Measurements from ENCODE around the gene ORC1. TPM values are rescaled to one million over a fixed set of nuclear protein-coding genes. Genes with fewer than 3 reads are reported as not detected.
"Not testable (repeated sequence)": the region's sequence is repeated elsewhere in the genome, so short reads cannot be mapped to it uniquely, and the experiment has no call there.

ORC1 gene
- total RNA-seq, 4 donors from 2014 or later, result 1.4 to 2.9 (median 1.9) TPM

GRCh38 chr1:52400131-52400530 is 4.1 kb downstream of the ORC1 start:
- H3K36me3 ChIP-seq, result no peaks in the 10 kb centered on the region
- H3K4me1 ChIP-seq, result peaks cover 12% of the 10 kb centered on the region
- no peak for DNase-seq (ENCODE audit: low spot score in 2 of 2)
- H3K9me3 ChIP-seq, result no peaks in the 10 kb centered on the region
- no peak overlapping the region for H3K4me3 ChIP-seq
- WGBS, result 93% methylated on average over 6 of the region's 6 CpGs
- no peak overlapping the region for H3K27ac ChIP-seq
- no peaks in the 10 kb centered on the region for H3K27me3 ChIP-seq
- TF ChIP-seq, protein P1, sequence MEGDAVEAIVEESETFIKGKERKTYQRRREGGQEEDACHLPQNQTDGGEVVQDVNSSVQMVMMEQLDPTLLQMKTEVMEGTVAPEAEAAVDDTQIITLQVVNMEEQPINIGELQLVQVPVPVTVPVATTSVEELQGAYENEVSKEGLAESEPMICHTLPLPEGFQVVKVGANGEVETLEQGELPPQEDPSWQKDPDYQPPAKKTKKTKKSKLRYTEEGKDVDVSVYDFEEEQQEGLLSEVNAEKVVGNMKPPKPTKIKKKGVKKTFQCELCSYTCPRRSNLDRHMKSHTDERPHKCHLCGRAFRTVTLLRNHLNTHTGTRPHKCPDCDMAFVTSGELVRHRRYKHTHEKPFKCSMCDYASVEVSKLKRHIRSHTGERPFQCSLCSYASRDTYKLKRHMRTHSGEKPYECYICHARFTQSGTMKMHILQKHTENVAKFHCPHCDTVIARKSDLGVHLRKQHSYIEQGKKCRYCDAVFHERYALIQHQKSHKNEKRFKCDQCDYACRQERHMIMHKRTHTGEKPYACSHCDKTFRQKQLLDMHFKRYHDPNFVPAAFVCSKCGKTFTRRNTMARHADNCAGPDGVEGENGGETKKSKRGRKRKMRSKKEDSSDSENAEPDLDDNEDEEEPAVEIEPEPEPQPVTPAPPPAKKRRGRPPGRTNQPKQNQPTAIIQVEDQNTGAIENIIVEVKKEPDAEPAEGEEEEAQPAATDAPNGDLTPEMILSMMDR (IDR thresholded peaks at IDR 0.05), result no peak
- TF ChIP-seq POLR2A (IDR thresholded peaks at IDR 0.05) (no peak), EP300 (IDR thresholded peaks at IDR 0.05) (no peak), POLR2AphosphoS5 (IDR thresholded peaks at IDR 0.05) (no peak)

GRCh38 chr1:52399629-52400028 is 4.6 kb downstream of the ORC1 start:
- Histone ChIP-seq H3K36me3 (no peaks in the 10 kb centered on the region), H3K9me3 (no peaks in the 10 kb centered on the region), H3K27me3 (no peaks in the 10 kb centered on the region), H3K4me3 (no peak overlapping the region), H3K4me1 (peaks cover 10% of the 10 kb centered on the region), H3K27ac (no peak overlapping the region)
- no peak for DNase-seq (ENCODE audit: low spot score in 2 of 2)
- TF ChIP-seq, protein P1 (IDR thresholded peaks at IDR 0.05), result no peak
- no peak for TF ChIP-seq EP300 (IDR thresholded peaks at IDR 0.05)
- 96% methylated on average over 3 of the region's 3 CpGs for WGBS

GRCh38 chr1:52393174-52393573 is 11.0 kb downstream of the ORC1 start:
- WGBS, result 93% methylated on average over 5 of the region's 5 CpGs
- no peak overlapping the region for H3K4me3 ChIP-seq
- TF ChIP-seq, protein P1 (IDR thresholded peaks at IDR 0.05), result no peak
- no peak for TF ChIP-seq EP300 (IDR thresholded peaks at IDR 0.05)
- no peak for TF ChIP-seq POLR2A (IDR thresholded peaks at IDR 0.05)
- no peak for TF ChIP-seq POLR2AphosphoS5 (IDR thresholded peaks at IDR 0.05)
- H3K27ac ChIP-seq, result no peak overlapping the region
- H3K27me3 ChIP-seq, result no peaks in the 10 kb centered on the region
- no peak for DNase-seq (ENCODE audit: low spot score in 2 of 2)
- H3K4me1 ChIP-seq, result no peaks in the 10 kb centered on the region
- no peaks in the 10 kb centered on the region for H3K9me3 ChIP-seq
- H3K36me3 ChIP-seq, result no peaks in the 10 kb centered on the region

DNA sequence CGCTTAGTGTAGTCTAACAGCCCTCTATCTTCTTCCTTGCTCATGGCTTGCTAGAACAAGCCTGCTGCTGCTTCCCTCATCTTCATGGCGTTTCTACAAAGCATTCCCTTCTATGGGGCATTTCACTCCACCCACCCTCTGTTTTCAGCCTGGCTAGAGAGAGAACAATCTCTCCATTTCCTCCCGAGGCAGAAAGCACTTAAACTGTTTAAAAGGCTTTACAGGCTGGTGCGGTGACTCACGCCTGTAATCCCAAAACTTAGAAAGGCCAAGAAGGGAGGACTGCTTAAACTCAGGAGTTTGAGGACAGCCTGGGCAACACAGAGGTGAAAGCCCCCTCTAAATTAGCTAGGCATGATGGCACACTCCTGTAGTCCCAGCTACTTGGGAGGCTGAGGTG is 17.8 kb downstream of the ORC1 start:
- TF ChIP-seq, protein P1 (IDR thresholded peaks at IDR 0.05), result no peak
- TF ChIP-seq POLR2A (IDR thresholded peaks at IDR 0.05) (no peak), POLR2AphosphoS5 (IDR thresholded peaks at IDR 0.05) (no peak), EP300 (IDR thresholded peaks at IDR 0.05) (no peak)
- H3K27me3 ChIP-seq, result no peaks in the 10 kb centered on the region
- no peak overlapping the region for H3K4me3 ChIP-seq
- no peak for DNase-seq (ENCODE audit: low spot score in 2 of 2)
- no peak overlapping the region for H3K27ac ChIP-seq
- 88% methylated on average over 5 of the region's 5 CpGs for WGBS
- no peaks in the 10 kb centered on the region for H3K4me1 ChIP-seq
- H3K9me3 ChIP-seq, result no peaks in the 10 kb centered on the region
- H3K36me3 ChIP-seq, result peaks cover 4% of the 10 kb centered on the region

DNA sequence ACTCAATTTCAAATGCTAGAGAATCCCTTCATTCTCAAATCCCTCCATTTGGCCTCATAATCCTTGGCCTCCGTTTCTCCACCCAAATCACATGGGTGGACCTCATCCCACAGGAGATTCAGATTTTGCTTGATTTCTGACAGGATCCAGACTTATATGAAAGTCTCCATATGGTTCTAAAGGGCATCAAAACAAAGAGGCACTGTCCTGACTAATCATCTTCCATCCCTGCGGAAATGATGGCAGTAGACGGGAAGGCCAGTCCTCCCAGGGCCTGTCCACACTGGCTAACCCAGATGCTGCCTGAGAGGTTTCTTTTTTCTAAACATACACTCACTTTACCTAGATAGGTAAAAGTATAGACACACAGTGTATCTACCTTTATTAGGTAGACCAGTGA is 18.8 kb downstream of the ORC1 start:
- DNase-seq (ENCODE audit: low spot score in 2 of 2), result no peak
- no peaks in the 10 kb centered on the region for H3K9me3 ChIP-seq
- TF ChIP-seq, protein P1 (IDR thresholded peaks at IDR 0.05), result no peak
- TF ChIP-seq POLR2A (IDR thresholded peaks at IDR 0.05), result no peak
- WGBS, result 94% methylated on average over 3 of the region's 3 CpGs
- H3K4me1 ChIP-seq, result no peaks in the 10 kb centered on the region
- peaks cover 4% of the 10 kb centered on the region for H3K36me3 ChIP-seq
- H3K27me3 ChIP-seq, result no peaks in the 10 kb centered on the region
- no peak overlapping the region for H3K27ac ChIP-seq
- H3K4me3 ChIP-seq, result no peak overlapping the region

GRCh38 chr1:52369851-52370250 is 34.4 kb downstream of the ORC1 start:
- H3K36me3 ChIP-seq; H3K9me3 ChIP-seq; DNase-seq (ENCODE audit: low spot score in 2 of 2); H3K27me3 ChIP-seq; H3K27ac ChIP-seq; H3K4me3 ChIP-seq: not testable (repeated sequence)
- H3K4me1 ChIP-seq, result peaks cover 18% of the 10 kb centered on the region
- 68% methylated on average over 1 of the region's 1 CpG for WGBS

Data from suprapubic skin (tissue), 4 donors.